ENCODE measurements around the gene TARBP2.

TARBP2 gene

DNA sequence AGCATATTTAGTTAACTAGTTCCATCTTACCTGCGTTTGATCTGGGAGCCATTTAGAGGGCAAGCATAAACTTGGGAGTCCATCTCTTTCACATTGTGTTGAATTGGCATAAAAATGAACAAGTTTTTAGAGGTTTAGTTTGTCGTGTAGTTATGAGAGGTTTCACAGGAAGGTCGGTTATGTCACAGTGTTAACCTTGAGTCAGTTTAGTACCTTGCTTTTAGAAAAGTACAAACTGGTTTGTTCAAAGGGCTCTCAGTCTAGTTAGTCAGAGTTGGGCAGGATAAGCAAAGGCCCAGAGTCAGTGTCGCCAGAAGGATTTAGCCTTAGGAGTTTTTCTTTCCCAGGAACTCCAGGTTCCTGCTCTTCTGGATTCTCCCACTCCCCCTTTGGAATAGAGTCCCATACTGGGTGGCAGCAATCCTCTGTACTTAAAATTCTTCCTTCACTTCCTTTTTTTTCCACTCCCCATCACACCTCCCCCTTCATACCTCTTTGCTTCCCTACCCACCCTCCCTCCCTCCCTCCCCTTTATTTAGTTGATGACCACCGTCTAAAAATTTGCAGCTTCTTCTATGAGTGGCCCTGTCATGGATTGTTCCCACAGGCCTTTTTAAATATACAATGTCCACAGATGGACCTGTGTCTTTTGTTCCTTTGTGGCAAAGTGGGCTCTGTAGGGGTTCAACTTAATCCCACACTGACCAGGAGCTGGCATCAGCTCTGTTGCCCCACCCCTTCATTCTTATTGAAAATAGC lies 37.1 kb upstream of the TARBP2 start:
- no peak overlapping the region; the same call in 1 of the 2 replicates for H3K27ac ChIP-seq (ENCODE audit: extremely low read depth, low read depth, low read length)
- peaks cover 93 to 99% of the 10 kb centered on the region in 2 experiments for H3K36me3 ChIP-seq (ENCODE audit: control insufficient read depth in 2 of 2, insufficient read depth in 1 of 2, low read length in 2 of 2)
- no peaks in the 10 kb centered on the region for H3K4me1 ChIP-seq (ENCODE audit: control insufficient read depth, insufficient read depth, low read length)
- ChIA-PET CTCF (interaction anchor here (0.6 to 3.1 kb wide), 4 partner anchors 11 to 744 kb away, joined by 3 to 17 read pairs (median 4); no protein-coding TSS in a partner anchor), POLR2A (interaction anchor here (0.6 to 1.5 kb wide), 7 partner anchors 10 to 143 kb away, joined by 3 to 6 read pairs (median 5); partner anchors contain the start of genes AAAS and TARBP2)
- no peak overlapping the region for H3K4me3 ChIP-seq (ENCODE audit: low read depth, low read length)
- TF ChIP-seq ZNF670 (tag by site-specific recombination; IDR thresholded peaks at IDR 0.05; ENCODE audit: low read depth) (no peak), IKZF3 (tag by site-specific recombination; IDR thresholded peaks at IDR 0.05) (peak; percentile 55; the same call in 1 of the 2 replicates), ZBTB1 (tag by site-specific recombination; IDR thresholded peaks at IDR 0.05) (no peak), ZNF121 (tag by site-specific recombination; IDR thresholded peaks at IDR 0.05) (no peak)
- H3K9me3 ChIP-seq (ENCODE audit: control insufficient read depth, insufficient read depth, low read depth, low read length): no peaks in the 10 kb centered on the region

DNA sequence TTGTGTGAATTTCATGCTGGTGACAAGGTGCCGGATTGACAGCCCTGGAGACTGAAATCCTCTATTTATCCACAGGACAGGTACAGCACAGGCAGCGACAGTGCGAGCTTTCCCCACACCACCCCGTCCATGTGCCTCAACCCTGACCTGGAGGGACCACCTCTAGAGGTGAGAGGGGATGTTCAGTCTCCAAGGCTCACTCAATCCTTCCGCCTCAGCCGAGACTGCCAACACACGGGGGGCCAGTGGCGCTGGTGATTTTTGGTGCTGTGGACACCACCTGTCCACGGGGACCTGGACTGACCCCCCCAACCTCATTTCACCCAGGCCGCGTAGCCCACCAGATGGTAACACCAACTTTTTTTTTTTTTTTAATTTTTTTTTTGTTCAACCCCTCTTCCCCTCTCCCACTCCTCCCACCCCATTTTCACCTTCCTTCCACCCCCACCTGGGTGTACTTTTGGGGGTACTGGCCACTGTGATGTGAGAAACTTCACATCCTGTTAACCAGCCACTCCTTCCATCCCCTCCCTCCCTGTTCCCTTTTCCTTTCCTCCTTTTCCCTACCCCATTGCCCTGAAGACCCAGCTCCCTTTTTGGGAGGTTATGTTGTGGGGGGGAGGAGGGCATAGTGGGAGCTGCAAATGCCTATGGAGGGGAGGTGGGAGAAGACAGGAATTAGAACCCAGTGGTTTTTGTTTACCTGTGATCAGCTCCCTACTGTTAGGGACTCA lies 36.2 kb upstream of the TARBP2 start:
- Histone ChIP-seq H3K27ac (ENCODE audit: extremely low read depth, low read depth, low read length) (no peak overlapping the region), H3K4me3 (ENCODE audit: low read depth, low read length) (no peak overlapping the region), H3K4me1 (ENCODE audit: control insufficient read depth, insufficient read depth, low read length) (no peaks in the 10 kb centered on the region), H3K9me3 (ENCODE audit: control insufficient read depth, insufficient read depth, low read depth, low read length) (no peaks in the 10 kb centered on the region), H3K36me3 (ENCODE audit: control insufficient read depth in 2 of 2, insufficient read depth in 1 of 2, low read length in 2 of 2) (peaks cover 93 to 99% of the 10 kb centered on the region in 2 experiments)
- ChIA-PET POLR2A (interaction anchor here (0.6 to 1.5 kb wide), 8 partner anchors 9 to 143 kb away, joined by 3 to 5 read pairs (median 4); partner anchors contain the start of genes AAAS, MAP3K12 and TARBP2), CTCF (interaction anchor here (0.6 to 0.7 kb wide), 3 partner anchors 25 to 743 kb away, joined by 3 to 5 read pairs (median 3); no protein-coding TSS in a partner anchor)
- TF ChIP-seq ZNF366 (tag by site-specific recombination; conservative IDR thresholded peaks at IDR 0.05) (peak; percentile 41; the same call in 1 of the 2 replicates), ZNF391 (tag by site-specific recombination; IDR thresholded peaks at IDR 0.05; ENCODE audit: borderline replicate concordance, low read depth) (no peak)

DNA sequence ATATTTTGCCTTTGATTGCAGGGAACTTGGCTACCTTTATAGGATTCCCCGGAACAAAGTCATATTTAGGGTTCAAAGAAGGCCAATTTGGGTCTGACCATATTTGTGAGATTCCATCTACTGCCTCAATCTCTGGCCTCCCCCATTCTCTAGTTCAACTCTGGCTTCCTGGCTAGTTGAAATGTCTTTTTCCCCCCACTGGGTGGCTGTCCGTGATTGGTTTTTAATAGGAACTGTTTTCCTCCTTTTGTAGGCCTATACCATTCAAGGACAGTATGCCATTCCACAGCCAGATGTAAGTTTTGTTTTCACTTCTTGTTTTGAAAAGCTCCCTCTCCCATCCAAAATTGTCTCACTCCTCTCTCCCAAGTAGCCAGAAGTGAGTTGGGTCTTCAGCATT lies 35.4 kb upstream of the TARBP2 start:
- Histone ChIP-seq H3K9me3 (ENCODE audit: control insufficient read depth, insufficient read depth, low read depth, low read length) (no peaks in the 10 kb centered on the region), H3K4me3 (ENCODE audit: low read depth, low read length) (no peak overlapping the region), H3K4me1 (ENCODE audit: control insufficient read depth, insufficient read depth, low read length) (no peaks in the 10 kb centered on the region), H3K27ac (ENCODE audit: extremely low read depth, low read depth, low read length) (no peak overlapping the region; the same call in 1 of the 2 replicates), H3K36me3 (ENCODE audit: control insufficient read depth in 2 of 2, insufficient read depth in 1 of 2, low read length in 2 of 2) (peaks cover 93 to 99% of the 10 kb centered on the region in 2 experiments)
- ChIA-PET CTCF (interaction anchor here (0.7 to 1.0 kb wide), 2 partner anchors 13 to 47 kb away, joined by 3 read pairs; no protein-coding TSS in a partner anchor), POLR2A (interaction anchor here (1.1 kb wide), 1 partner anchor 34 kb away, joined by 3 read pairs; the partner anchor contains the start of gene MAP3K12)
- TF ChIP-seq ZNF548 (tag by site-specific recombination; IDR thresholded peaks at IDR 0.05) (no peak), ZNF654 (tag by site-specific recombination; IDR thresholded peaks at IDR 0.05; ENCODE audit: low read depth) (0 out of 2 replicates have a peak, but pooled peaks have one; percentile 8), KLF10 (tag by site-specific recombination; IDR thresholded peaks at IDR 0.05) (no peak), PRDM1 (tag by site-specific recombination; IDR thresholded peaks at IDR 0.05) (0 out of 2 replicates have a peak, but pooled peaks have one; percentile 15)
- TF ChIP-seq, protein P1, sequence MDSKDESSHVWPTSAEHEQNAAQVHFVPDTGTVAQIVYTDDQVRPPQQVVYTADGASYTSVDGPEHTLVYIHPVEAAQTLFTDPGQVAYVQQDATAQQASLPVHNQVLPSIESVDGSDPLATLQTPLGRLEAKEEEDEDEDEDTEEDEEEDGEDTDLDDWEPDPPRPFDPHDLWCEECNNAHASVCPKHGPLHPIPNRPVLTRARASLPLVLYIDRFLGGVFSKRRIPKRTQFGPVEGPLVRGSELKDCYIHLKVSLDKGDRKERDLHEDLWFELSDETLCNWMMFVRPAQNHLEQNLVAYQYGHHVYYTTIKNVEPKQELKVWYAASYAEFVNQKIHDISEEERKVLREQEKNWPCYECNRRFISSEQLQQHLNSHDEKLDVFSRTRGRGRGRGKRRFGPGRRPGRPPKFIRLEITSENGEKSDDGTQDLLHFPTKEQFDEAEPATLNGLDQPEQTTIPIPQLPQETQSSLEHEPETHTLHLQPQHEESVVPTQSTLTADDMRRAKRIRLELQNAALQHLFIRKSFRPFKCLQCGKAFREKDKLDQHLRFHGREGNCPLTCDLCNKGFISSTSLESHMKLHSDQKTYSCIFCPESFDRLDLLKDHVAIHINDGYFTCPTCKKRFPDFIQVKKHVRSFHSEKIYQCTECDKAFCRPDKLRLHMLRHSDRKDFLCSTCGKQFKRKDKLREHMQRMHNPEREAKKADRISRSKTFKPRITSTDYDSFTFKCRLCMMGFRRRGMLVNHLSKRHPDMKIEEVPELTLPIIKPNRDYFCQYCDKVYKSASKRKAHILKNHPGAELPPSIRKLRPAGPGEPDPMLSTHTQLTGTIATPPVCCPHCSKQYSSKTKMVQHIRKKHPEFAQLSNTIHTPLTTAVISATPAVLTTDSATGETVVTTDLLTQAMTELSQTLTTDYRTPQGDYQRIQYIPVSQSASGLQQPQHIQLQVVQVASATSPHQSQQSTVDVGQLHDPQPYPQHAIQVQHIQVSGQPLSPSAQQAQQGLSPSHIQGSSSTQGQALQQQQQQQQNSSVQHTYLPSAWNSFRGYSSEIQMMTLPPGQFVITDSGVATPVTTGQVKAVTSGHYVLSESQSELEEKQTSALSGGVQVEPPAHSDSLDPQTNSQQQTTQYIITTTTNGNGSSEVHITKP (tag by site-specific recombination; IDR thresholded peaks at IDR 0.05): peak; percentile 32

DNA sequence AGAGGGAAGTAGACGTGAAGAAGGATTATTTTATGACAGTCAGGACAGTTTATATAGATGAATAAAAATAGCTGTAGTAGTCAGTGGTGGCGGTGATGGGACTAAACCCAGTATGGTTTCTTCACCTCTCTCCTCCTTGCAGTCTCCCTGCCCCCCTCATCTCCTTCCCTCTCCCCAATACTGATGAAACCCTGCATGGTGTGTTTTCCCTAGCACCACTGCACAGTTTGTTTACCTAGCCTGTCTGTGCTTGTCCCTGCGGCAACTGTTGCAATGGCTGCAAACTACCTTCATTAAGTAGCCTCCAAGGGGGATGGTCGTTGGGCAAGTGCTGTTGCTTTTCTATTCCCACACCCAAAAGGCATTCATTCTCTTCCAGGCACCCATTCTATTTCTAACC lies 34.4 kb upstream of the TARBP2 start:
- no peaks in the 10 kb centered on the region for H3K9me3 ChIP-seq (ENCODE audit: control insufficient read depth, insufficient read depth, low read depth, low read length)
- ChIA-PET CTCF (interaction anchor here (0.6 kb wide), 1 partner anchor 176 kb away, joined by 4 read pairs; no protein-coding TSS in a partner anchor), POLR2A (no interaction called here)
- TF ChIP-seq, protein P2, sequence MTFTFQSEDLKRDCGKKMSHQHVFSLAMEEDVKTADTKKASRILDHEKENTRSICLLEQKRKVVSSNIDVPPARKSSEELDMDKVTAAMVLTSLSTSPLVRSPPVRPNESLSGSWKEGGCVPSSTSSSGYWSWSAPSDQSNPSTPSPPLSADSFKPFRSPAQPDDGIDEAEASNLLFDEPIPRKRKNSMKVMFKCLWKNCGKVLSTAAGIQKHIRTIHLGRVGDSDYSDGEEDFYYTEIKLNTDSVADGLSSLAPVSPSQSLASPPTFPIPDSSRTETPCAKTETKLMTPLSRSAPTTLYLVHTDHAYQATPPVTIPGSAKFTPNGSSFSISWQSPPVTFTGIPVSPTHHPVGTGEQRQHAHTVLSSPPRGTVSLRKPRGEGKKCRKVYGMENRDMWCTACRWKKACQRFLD (tag by site-specific recombination; IDR thresholded peaks at IDR 0.05): no peak
- TF ChIP-seq ZFP41 (tag by site-specific recombination; IDR thresholded peaks at IDR 0.05; ENCODE audit: borderline replicate concordance) (no peak), ZNF600 (tag by site-specific recombination; IDR thresholded peaks at IDR 0.05) (0 out of 2 replicates have a peak, but pooled peaks have one; percentile 26), PRDM1 (tag by site-specific recombination; IDR thresholded peaks at IDR 0.05) (no peak), SCRT2 (tag by site-specific recombination; IDR thresholded peaks at IDR 0.05) (peak; percentile 92), ZNF623 (tag by site-specific recombination; IDR thresholded peaks at IDR 0.05) (no peak), SCRT1 (tag by site-specific recombination; IDR thresholded peaks at IDR 0.05; ENCODE audit: borderline replicate concordance) (peak; percentile 69)
- TF ChIP-seq, protein P3, sequence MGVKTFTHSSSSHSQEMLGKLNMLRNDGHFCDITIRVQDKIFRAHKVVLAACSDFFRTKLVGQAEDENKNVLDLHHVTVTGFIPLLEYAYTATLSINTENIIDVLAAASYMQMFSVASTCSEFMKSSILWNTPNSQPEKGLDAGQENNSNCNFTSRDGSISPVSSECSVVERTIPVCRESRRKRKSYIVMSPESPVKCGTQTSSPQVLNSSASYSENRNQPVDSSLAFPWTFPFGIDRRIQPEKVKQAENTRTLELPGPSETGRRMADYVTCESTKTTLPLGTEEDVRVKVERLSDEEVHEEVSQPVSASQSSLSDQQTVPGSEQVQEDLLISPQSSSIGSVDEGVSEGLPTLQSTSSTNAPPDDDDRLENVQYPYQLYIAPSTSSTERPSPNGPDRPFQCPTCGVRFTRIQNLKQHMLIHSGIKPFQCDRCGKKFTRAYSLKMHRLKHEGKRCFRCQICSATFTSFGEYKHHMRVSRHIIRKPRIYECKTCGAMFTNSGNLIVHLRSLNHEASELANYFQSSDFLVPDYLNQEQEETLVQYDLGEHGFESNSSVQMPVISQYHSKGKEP (tag by site-specific recombination; IDR thresholded peaks at IDR 0.05): peak; percentile 92
- H3K36me3 ChIP-seq (ENCODE audit: control insufficient read depth in 2 of 2, insufficient read depth in 1 of 2, low read length in 2 of 2): peaks cover 93 to 99% of the 10 kb centered on the region in 2 experiments
- no peak overlapping the region for H3K4me3 ChIP-seq (ENCODE audit: low read depth, low read length)
- H3K4me1 ChIP-seq (ENCODE audit: control insufficient read depth, insufficient read depth, low read length): no peaks in the 10 kb centered on the region
- H3K27ac ChIP-seq (ENCODE audit: extremely low read depth, low read depth, low read length): no peak overlapping the region

Measured in HEK293 (cell line).